ENCODE data around the gene SPIRE1. TPM values are rescaled to one million over a fixed set of nuclear protein-coding genes. Genes with fewer than 3 reads are reported as not detected.
A peak's percentile ranks its signal among the peaks of the same experiment; 100 is the strongest.
"Not testable (repeated sequence)": the region's sequence is repeated elsewhere in the genome, so short reads cannot be mapped to it uniquely, and the experiment has no call there.

The SPIRE1 gene
- total RNA-seq, 1 donor from 2014 or later, result 16.9 TPM

- H3K4me3 ChIP-seq, result peak overlapping the region; percentile 7 to 19
- H3K27me3 ChIP-seq, result no peaks in the 10 kb centered on the region
- no peak for TF ChIP-seq CTCF (IDR thresholded peaks at IDR 0.05)
- peaks cover 0 to 16% of the 10 kb centered on the region in 2 donors for H3K4me1 ChIP-seq
- H3K9me3 ChIP-seq, result no peaks in the 10 kb centered on the region
- peak; percentile 34 to 70 for DNase-seq (ENCODE audit: low spot score in 2 of 2)
- H3K27ac ChIP-seq, result peak overlapping the region; percentile 70 to 73
- no peaks in the 10 kb centered on the region for H3K36me3 ChIP-seq
- intact Hi-C loops (cut with DNase I), result no loop called here
Observed at GRCh38 chr18:12645751-12646203, 12.1 kb downstream of the SPIRE1 start.

GRCh38 chr18:12645254-12645653 is 12.7 kb downstream of the SPIRE1 start:
- Histone ChIP-seq H3K27ac (peak overlapping the region; percentile 70 to 73), H3K4me1 (peaks cover 0 to 16% of the 10 kb centered on the region in 2 donors), H3K36me3 (no peaks in the 10 kb centered on the region), H3K27me3 (no peaks in the 10 kb centered on the region), H3K4me3 (peak overlapping the region in 1 of 2 donors; percentile 19), H3K9me3 (no peaks in the 10 kb centered on the region)
- DNase-seq (ENCODE audit: low spot score in 2 of 2), result no peak
- no peak for TF ChIP-seq CTCF (IDR thresholded peaks at IDR 0.05)
- intact Hi-C loops (cut with DNase I), result no loop called here

- H3K9me3 ChIP-seq; H3K4me3 ChIP-seq; H3K27me3 ChIP-seq; DNase-seq (ENCODE audit: low spot score in 2 of 2); intact Hi-C loops (cut with DNase I); H3K27ac ChIP-seq; H3K36me3 ChIP-seq: not testable (repeated sequence)
- peaks cover 0 to 16% of the 10 kb centered on the region in 2 donors for H3K4me1 ChIP-seq
Observed at GRCh38 chr18:12643756-12644155, 14.2 kb downstream of the SPIRE1 start.

GRCh38 chr18:12640881-12641200 is 17.1 kb downstream of the SPIRE1 start:
- Histone ChIP-seq H3K36me3 (no peaks in the 10 kb centered on the region), H3K4me1 (peaks cover 0 to 16% of the 10 kb centered on the region in 2 donors), H3K4me3 (no peak overlapping the region), H3K27me3 (no peaks in the 10 kb centered on the region), H3K9me3 (no peaks in the 10 kb centered on the region), H3K27ac (no peak overlapping the region)
- TF ChIP-seq CTCF (IDR thresholded peaks at IDR 0.05), result no peak
- no peak for DNase-seq (ENCODE audit: low spot score in 2 of 2)
- intact Hi-C loops (cut with DNase I), result no loop called here

- no peak for DNase-seq (ENCODE audit: low spot score in 2 of 2)
- no peak overlapping the region for H3K4me3 ChIP-seq
- no peak for TF ChIP-seq CTCF (IDR thresholded peaks at IDR 0.05)
- intact Hi-C loops (cut with DNase I), result no loop called here
- no peaks in the 10 kb centered on the region for H3K36me3 ChIP-seq
- peaks cover 0 to 12% of the 10 kb centered on the region in 2 donors for H3K4me1 ChIP-seq
- H3K27me3 ChIP-seq, result no peaks in the 10 kb centered on the region
- no peak overlapping the region for H3K27ac ChIP-seq
- no peaks in the 10 kb centered on the region for H3K9me3 ChIP-seq
Observed at GRCh38 chr18:12639990-12640880, 17.7 kb downstream of the SPIRE1 start.

- Histone ChIP-seq H3K27ac (no peak overlapping the region), H3K4me1 (peaks cover 0 to 5% of the 10 kb centered on the region in 2 donors), H3K27me3 (no peaks in the 10 kb centered on the region), H3K36me3 (no peaks in the 10 kb centered on the region), H3K4me3 (no peak overlapping the region), H3K9me3 (no peaks in the 10 kb centered on the region)
- TF ChIP-seq CTCF (IDR thresholded peaks at IDR 0.05), result no peak
- DNase-seq (ENCODE audit: low spot score in 2 of 2), result no peak
- intact Hi-C loops (cut with DNase I), result no loop called here
Observed at GRCh38 chr18:12638644-12639124, 19.2 kb downstream of the SPIRE1 start.

All from ascending aorta (tissue), 2 donors.